ENCODE measurements around the gene ANKRD13C. TPM values are rescaled to one million over a fixed set of nuclear protein-coding genes. Genes with fewer than 3 reads are reported as not detected.

ANKRD13C gene
- total and polyA plus RNA-seq, 2 of the 4 experiments (the other 2 are of a cell fraction), result 8.3 to 10.9 TPM

DNA sequence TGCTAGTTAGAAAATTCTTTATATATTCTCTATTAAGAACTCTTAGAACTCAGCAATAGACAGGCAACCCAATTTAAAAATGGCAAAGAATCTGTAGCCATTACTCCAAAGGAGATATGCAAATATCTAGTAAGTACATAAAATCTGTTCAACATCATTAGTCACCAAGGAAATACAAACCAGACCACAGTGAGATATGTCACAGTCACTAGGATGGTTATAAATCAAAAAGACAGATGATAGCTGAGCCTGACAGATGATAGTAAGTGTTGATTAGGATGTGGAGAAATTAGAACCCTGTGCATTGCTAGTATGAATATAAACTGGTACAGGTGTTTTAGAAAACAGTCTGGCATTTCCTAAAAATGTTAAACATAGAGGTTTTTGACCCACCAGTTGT lies 106.8 kb downstream of the ANKRD13C start:
- H3K4me3 ChIP-seq (ENCODE audit: insufficient read depth, low read depth, low read length), result no peak overlapping the region
- H3K79me1 ChIP-seq (ENCODE audit: low read depth in 1 of 2, low read length in 2 of 2), result peaks cover 9% of the 10 kb centered on the region in 2 experiments; a peak in 3 of 4 replicates
- H4K5ac ChIP-seq (ENCODE audit: low read depth, low read length), result no peak overlapping the region
- H3K9ac ChIP-seq (ENCODE audit: low read depth, low read length), result no peak overlapping the region
- H3K9me3 ChIP-seq (ENCODE audit: control insufficient read depth, insufficient read depth, low read length), result no peaks in the 10 kb centered on the region
- intact Hi-C loops (cut with micrococcal nuclease), result loop anchor here (2.0 kb wide), 1 partner anchor 17 kb away; no protein-coding TSS in a partner anchor
- dilution Hi-C loops (cut with HindIII; ENCODE audit: low sequenced_read_pairs, unreplicated experiment), result no loop called here
- H3K4ac ChIP-seq (ENCODE audit: low read depth, low read length), result no peak overlapping the region
- H3K18ac ChIP-seq (ENCODE audit: low read depth, low read length), result no peak overlapping the region
- no peak overlapping the region for H2BK15ac ChIP-seq (ENCODE audit: low read depth, low read length)
- ATAC-seq (ENCODE audit: low read depth) (no peak), DNase-seq (no peak)
- no peak overlapping the region for H4K91ac ChIP-seq (ENCODE audit: insufficient read depth, low read depth, low read length)
- H3K9me1 ChIP-seq (ENCODE audit: insufficient read depth, low read length), result no peaks in the 10 kb centered on the region
- no peak overlapping the region for H2AK5ac ChIP-seq (ENCODE audit: low read depth, low read length)
- no peak overlapping the region for H3K27ac ChIP-seq (ENCODE audit: insufficient read depth, low read length)
- in situ Hi-C loops (cut with MboI; ENCODE audit: low sequenced_read_pairs), result loop anchor here (10.0 kb wide), 1 partner anchor 807 kb away; no protein-coding TSS in a partner anchor
- H2BK5ac ChIP-seq (ENCODE audit: low read depth, low read length, poor library complexity, severe bottlenecking), result no peak overlapping the region
- H3K23ac ChIP-seq (ENCODE audit: low read depth, low read length), result no peak overlapping the region
- TF ChIP-seq MXI1 (IDR thresholded peaks at IDR 0.05; ENCODE audit: borderline replicate concordance, low read depth, low read length) (no peak), POLR2A (IDR thresholded peaks at IDR 0.05; ENCODE audit: low read depth, low read length) (no peak), MAFK (IDR thresholded peaks at IDR 0.05; ENCODE audit: low read depth, low read length) (no peak), CEBPB (IDR thresholded peaks at IDR 0.05; ENCODE audit: low read depth, low read length) (no peak), CTCF (conservative IDR thresholded peaks at IDR 0.05; ENCODE audit: low read depth, low read length) (no peak), ELK1 (IDR thresholded peaks at IDR 0.05; ENCODE audit: borderline replicate concordance, low read depth, low read length) (no peak), RFX5 (IDR thresholded peaks at IDR 0.05; ENCODE audit: low read depth, low read length) (no peak), BHLHE40 (IDR thresholded peaks at IDR 0.05; ENCODE audit: low read depth, low read length) (no peak), USF2 (IDR thresholded peaks at IDR 0.05; ENCODE audit: low read depth, low read length) (no peak)
- no peak overlapping the region for H3K56ac ChIP-seq (ENCODE audit: extremely low read depth, insufficient read depth, low read length)
- H3K27me3 ChIP-seq (ENCODE audit: control insufficient read depth, insufficient read depth, low read length), result no peaks in the 10 kb centered on the region
- no peak overlapping the region for H2BK120ac ChIP-seq (ENCODE audit: low read depth, low read length)
- no peaks in the 10 kb centered on the region for H3K4me1 ChIP-seq (ENCODE audit: control insufficient read depth, insufficient read depth, low read length)
- H2AK9ac ChIP-seq (replicated peaks; ENCODE audit: low read depth, low read length, poor library complexity), result no peak overlapping the region
- H3K14ac ChIP-seq (replicated peaks; ENCODE audit: low read depth, low read length), result no peak overlapping the region
- ChIA-PET POLR2A (ENCODE audit: unreplicated experiment) (no interaction called here), CTCF (no interaction called here)
- no peak overlapping the region for H4K8ac ChIP-seq (ENCODE audit: low read depth in 2 of 2, low read length in 2 of 2)
- no TSS peak for BruUV-seq (replicated peaks)
- H4K20me1 ChIP-seq (ENCODE audit: insufficient read depth, low read length), result no peaks in the 10 kb centered on the region; the same call in 1 of the 2 replicates
- H3K36me3 ChIP-seq (ENCODE audit: control insufficient read depth, insufficient read depth, low read length), result peaks cover 46% of the 10 kb centered on the region
- no peak overlapping the region for H2AFZ ChIP-seq (replicated peaks; ENCODE audit: low read length, poor library complexity)
- no peak overlapping the region for H2BK20ac ChIP-seq (ENCODE audit: low read depth, low read length)
- H3K4me2 ChIP-seq (ENCODE audit: low read depth, low read length), result no peak overlapping the region
